ENCODE data around the gene ITIH5.
"Not testable (repeated sequence)": the region's sequence is repeated elsewhere in the genome, so short reads cannot be mapped to it uniquely, and the experiment has no call there.

The ITIH5 gene

DNA sequence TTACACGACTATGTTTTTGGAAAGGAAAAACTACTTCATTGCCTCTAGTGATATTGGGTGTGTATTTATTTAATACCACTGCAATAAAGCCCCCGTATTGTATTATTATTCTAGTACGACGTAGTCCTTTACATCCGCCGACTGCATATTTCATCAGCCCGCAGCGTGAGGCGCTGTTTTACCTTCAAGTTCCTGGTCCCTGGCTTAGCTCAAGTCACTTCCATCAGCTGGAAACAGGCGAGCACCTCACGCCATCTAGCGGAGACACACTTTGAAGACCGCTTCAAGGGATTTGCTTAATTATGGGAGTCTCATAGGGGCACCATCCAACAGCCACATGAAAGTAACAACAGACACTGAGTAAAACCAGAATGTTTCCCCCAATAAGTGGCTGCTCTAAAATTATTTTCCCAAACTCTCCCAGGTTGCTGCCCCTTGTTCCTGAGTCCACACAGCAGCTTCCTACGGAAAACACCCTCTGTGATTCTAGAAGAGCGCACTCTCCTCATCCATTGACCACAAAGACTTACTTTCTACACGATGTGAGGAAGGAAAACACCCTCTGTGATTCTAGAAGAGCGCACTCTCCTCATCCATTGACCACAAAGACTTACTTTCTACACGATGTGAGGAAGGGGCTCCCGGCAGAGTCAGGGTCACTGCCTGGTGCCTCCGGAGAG is 20.6 kb upstream of the ITIH5 start:
- peak; percentile 83 for DNase-seq (ENCODE audit: low read depth)

GRCh38 chr10:7686351-7687171 is 19.8 kb upstream of the ITIH5 start:
- no peak for DNase-seq (ENCODE audit: low read depth)

- not testable (repeated sequence) for DNase-seq (ENCODE audit: low read depth)
These were observed 13.3 kb upstream of the ITIH5 start for GRCh38 chr10:7680078-7680477.

- no peak for DNase-seq (ENCODE audit: low read depth)
These were observed 12.5 kb upstream of the ITIH5 start for GRCh38 chr10:7679256-7679655.

GRCh38 chr10:7672341-7673134 is 5.8 kb upstream of the ITIH5 start:
- no peak for DNase-seq (ENCODE audit: low read depth)

DNA sequence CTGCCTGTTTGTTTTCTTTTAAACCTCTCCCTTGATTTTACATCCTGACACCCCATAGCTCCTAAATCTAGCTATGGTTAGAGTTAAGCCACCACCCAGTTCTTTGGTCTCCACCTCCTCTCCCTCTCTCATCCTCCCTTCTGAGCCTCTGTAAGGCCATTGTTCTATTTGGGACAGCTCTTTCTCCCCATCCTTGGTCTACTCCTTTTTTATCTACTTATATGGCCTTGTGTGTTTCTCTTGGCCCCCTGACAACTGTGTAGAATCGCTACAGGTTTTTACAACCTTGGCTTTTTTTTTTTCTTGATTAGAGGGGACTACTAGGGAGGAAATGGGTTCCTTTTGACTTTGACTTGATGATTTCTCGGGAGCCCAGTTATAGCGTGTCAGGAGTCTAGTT is 3.4 kb upstream of the ITIH5 start:
- no peak for DNase-seq (ENCODE audit: low read depth)

- DNase-seq (ENCODE audit: low read depth), result no peak
These were observed 736 bp upstream of the ITIH5 start for GRCh38 chr10:7667262-7668141.

DNA sequence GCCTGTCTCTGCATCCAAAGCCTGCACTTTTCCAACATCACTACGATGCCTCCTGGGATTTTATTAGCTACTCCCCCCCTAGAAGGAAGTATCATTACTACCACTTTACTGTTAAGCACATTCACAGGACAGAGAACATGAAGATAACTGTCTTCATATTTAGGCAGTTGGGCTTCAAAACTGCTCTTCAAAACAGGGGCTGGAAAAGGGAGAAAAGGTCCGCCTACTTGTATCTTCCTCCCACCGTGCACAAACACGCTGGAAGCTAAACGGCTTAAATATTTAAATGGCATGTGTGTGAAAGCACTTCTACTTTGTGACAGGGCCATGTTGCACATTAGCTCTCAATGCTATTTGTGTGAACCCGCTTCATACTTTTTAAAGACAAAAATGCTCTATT is 999 bp downstream of the ITIH5 start:
- DNase-seq (ENCODE audit: low read depth), result no peak

DNA sequence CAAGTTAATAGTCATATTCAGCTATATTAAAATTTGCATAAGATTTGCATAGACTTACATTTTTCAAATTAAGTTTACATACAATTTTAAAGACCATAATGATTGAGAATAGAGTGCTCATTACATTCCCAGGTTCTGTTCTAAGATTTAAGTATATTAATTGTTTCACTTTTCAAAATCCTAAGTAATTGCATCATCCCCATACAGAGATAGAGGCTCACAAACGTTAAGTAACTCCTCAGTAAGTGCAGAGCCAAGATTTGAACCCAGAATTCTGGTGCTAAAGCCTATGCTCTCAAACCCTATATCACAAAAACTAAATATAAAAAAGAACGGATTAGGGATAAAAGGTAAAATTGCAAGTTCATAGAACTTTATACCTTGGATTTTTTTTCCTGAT is 2.1 kb downstream of the ITIH5 start:
- no peak for DNase-seq (ENCODE audit: low read depth)

DNA sequence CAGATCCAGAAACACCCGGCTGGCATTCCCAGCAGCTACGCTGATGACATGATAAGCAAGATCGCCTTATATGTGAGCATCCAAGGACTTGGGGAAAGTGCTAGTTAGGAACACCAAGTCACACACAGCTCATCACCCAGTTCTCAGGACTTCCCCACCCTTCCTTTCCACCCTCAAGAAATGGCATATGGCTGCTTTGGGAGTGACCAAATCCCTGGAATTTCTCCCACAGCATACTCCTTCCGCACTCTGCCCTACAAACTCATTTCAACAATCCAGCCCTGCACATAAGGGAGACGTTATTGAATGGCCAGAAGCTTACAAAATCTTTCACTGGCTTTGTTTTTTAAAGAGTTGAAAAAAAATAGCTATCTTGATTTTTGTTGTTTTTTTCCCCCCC is 4.2 kb downstream of the ITIH5 start:
- no peak for DNase-seq (ENCODE audit: low read depth)

DNA sequence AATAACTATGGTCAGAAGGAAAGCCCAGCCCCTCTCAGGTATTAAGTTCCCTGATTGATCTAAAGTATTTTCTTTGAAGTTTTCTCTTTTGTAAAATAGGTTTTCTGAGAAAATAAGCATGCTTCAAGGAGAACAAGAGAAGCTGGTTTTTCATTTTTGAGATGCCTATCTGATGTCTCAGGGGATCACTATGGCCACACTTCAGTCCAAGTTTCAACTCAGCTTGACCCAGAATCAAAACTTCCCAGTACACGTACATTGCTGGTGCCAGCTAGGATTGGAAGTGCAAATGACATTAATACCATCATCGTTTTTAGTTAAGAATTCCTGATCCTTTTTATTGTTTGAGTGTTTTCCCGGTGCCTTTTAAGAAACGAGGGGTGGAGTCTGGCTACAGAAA is 7.2 kb downstream of the ITIH5 start:
- no peak for DNase-seq (ENCODE audit: low read depth)

DNA sequence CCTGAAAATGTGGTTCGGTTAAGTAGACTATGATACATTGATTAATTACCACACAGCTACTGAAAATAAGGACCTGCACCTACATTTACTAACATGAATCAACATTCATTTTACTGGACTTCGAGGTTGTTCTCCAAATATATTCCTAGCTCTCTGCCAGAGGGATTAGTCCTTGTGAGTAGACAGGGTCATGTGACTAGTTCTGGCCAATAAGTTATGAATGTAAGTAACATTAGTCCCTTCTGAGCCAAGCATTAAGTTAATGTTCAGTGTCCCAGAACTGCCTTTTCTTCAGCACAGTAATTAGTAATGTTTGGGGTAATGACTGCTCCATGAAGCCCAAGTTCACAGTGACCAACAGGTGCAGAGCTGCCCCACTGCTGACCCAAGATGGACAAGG is 9.2 kb downstream of the ITIH5 start:
- DNase-seq (ENCODE audit: low read depth), result no peak

DNA sequence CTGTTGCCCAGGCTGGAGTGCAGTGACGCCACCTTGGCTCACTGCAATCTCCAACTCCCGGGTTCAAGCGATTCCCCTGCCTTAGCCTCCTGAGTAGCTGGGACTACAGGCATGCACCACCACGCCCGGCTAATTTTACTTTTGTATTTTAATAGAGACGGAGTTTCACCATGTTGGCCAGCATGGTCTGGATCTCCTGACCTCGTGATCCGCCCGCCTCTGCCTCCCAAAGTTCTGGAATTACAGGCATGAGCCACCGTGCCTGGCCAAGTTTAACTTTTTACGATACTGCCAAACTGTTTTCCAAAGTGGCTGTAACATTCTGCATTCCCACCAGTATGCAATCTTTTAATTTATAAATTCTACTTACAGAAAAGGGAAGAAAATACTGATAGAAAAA is 9.7 kb downstream of the ITIH5 start:
- not testable (repeated sequence) for DNase-seq (ENCODE audit: low read depth)

- no peak for DNase-seq (ENCODE audit: low read depth)
These were observed 14.8 kb downstream of the ITIH5 start for GRCh38 chr10:7651853-7652470.

DNA sequence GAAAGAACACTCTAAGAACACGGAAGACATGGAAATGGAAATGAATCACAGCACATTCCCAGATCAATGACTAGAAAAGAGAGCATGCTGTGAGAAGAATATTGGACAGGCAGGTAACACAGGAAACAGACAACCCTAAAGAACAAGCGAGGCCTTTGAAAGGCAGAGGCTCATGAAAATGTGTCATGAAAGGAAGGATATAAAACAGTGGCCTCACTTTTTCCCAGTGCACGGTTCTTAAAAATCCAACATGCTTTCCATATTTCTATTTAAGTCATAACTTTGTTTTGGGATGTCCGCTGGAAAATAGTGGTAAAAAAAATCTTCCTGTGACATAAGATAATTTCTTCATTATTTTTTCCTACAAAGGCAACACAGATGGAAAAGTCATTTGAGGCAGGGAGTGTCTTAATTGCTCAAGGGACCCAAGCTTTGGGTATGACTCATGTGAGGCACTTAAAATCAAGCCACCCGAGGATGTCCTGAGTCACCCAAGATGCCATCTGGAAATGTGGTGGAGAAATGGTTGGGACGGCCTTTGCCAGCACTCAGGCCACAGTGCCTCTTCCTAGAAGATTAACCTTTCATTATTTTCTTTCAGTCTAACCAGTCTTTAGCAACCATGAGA is 17.0 kb downstream of the ITIH5 start:
- no peak for DNase-seq (ENCODE audit: low read depth)

DNA sequence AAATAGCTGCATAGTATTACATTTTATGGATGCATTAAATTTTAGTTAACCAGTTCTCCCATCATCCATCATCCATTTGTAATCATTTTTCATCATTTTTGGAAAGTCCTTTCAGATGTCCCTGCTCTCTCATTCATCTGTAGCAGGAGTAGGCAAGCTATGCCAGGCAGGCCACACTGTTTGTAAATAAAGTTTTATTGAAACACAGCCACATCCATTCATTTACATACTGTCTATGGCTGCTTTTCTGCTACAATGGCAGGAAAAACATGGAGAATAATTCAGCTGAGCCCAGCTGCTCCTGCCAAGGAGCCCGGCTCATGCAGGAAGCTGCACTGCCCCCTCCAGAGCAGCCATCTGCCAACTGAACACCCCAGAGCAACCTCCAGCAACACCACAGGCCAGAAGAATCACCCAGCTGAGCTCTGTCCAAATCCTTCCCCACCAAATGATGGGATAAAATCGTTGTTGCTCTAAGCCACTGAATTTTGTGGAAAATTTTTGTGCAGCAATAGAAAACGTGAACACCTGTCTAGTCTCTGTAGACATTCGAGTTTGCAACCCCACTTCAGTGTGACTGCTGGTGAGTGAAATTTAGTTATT is 19.6 kb downstream of the ITIH5 start:
- DNase-seq (ENCODE audit: low read depth), result no peak

DNA sequence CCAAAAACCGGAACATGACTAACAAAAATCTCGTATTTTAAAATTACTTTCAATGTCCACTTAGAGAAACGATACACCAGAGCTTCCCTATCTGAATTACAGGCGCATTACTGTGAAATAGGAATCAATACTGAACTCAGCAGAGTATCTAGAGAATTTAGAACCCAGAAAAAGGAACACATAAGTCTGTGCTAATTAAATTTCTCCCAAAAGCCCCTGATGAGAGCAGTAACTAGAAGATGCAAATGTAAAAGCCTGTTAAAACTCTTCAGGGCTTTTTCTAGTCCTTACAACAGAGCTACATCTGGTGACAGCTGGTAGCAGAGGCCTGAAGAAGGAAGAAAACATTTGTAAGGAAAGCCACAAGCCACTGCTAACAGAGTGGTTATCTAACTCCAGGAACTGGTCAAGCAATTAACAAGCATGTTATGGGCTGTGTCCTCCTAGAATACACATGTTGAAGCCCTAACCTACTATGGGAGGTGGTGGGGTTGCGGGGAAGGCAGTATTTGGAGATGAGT is 24.2 kb downstream of the ITIH5 start:
- DNase-seq (ENCODE audit: low read depth), result no peak

DNA sequence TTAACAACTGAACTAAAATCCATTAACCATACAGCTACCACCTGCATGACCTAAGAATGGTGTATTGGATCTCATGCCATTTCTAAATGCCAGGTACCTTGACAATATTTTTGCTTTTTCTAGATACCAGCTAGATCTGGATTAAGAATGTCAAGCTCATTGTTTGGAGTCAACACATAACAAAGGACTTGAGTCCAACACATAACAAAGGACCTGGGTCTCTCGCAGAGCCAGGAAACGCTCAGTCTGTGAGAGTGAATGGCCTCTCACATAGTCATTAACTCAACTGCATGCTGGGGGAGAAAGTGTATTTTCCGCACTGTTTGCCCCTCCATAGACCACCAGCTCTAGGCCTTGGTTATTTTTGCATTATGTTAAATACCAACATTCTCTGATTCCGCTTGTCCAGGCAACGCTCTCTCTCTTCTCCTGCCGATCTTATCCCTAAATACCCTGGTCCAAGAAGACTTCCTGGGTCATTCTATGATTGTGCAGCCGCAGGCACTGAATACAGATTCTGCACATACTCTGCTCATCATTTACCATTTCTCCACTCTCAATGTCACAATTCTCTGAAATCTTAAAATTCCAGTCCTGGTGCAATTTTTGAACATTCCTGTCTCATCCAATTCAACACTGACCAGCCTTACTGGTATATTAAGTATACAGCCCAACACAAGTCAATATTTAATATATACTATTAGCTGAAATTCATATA is 31.2 kb downstream of the ITIH5 start:
- DNase-seq (ENCODE audit: low read depth), result no peak

GRCh38 chr10:7634142-7634894 is 32.4 kb downstream of the ITIH5 start:
- DNase-seq (ENCODE audit: low read depth), result no peak

Data from ELR (cell line).